Loucy (cell line): Measurements from ENCODE around the gene EXOC2.

Experiments
- EZH2phosphoT487 ChIP-seq: fragments of 200-600 bp; IDR thresholded peaks from 2 replicates; pipeline ENCODE4 v1.6.1; 2018; ENCODE audit warnings: antibody characterized with exemption, mild to moderate bottlenecking, moderate library complexity, borderline replicate concordance
- TF ChIP-seq, protein P1 (sequence below): fragments of 200-600 bp; sonication (generic); conservative IDR thresholded peaks from 2 replicates; pipeline ENCODE4 v1.5.1; 2014; ENCODE audit warnings: mild to moderate bottlenecking, antibody characterized with exemption, low read length

DNA sequence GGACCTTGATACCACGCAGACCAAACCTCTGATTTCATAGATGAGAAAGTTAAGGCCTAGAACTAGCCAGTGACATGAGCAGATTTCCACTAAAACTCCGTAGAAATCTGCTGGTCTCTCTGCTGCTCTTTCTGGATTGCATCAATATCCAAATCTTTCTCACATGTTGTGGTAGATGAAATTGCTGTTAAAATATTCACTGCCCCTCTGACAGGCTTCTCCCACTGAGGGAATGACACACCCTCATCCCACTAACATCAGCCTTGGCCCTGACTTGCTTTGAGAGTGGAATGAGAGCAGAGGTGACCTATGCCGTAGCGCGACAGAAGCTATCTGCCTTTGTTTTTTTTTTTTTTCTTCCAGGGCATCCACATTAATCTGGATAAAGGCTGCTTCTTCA, 20.4 kb upstream of the EXOC2 start:
- TF ChIP-seq, protein P1, sequence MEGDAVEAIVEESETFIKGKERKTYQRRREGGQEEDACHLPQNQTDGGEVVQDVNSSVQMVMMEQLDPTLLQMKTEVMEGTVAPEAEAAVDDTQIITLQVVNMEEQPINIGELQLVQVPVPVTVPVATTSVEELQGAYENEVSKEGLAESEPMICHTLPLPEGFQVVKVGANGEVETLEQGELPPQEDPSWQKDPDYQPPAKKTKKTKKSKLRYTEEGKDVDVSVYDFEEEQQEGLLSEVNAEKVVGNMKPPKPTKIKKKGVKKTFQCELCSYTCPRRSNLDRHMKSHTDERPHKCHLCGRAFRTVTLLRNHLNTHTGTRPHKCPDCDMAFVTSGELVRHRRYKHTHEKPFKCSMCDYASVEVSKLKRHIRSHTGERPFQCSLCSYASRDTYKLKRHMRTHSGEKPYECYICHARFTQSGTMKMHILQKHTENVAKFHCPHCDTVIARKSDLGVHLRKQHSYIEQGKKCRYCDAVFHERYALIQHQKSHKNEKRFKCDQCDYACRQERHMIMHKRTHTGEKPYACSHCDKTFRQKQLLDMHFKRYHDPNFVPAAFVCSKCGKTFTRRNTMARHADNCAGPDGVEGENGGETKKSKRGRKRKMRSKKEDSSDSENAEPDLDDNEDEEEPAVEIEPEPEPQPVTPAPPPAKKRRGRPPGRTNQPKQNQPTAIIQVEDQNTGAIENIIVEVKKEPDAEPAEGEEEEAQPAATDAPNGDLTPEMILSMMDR: no peak
- no peak for TF ChIP-seq EZH2phosphoT487
